Neuronal stem cell (in vitro differentiated cells): ENCODE results near the gene CAPN9.

Experiments used
- DNase-seq: peaks from one replicate; pipeline ENCODE4 v3.0.0-alpha.2; 2013; ENCODE audit warnings: low spot score
- H2AFZ ChIP-seq: one replicate; pipeline ENCODE4 v1.6.1; 2013; ENCODE audit warnings: mild to moderate bottlenecking, low read length, inconsistent platforms
- H2AK5ac ChIP-seq: 2 replicates; pipeline ENCODE4 v1.6.1; 2013; ENCODE audit warnings: low read depth, mild to moderate bottlenecking, inconsistent platforms, low read length, moderate library complexity, mixed read lengths
- H2BK120ac ChIP-seq: 2 replicates; pipeline ENCODE4 v1.6.1; 2013; ENCODE audit warnings: low read depth, mild to moderate bottlenecking, inconsistent platforms, low read length, moderate library complexity, mixed read lengths
- H2BK12ac ChIP-seq: one replicate; pipeline ENCODE4 v1.6.1; 2013; ENCODE audit warnings: low read length, inconsistent platforms
- H2BK15ac ChIP-seq: 2 replicates; pipeline ENCODE4 v1.6.1; 2013; ENCODE audit warnings: mild to moderate bottlenecking, low read length, inconsistent platforms, mixed read lengths
- H2BK5ac ChIP-seq: one replicate; pipeline ENCODE4 v1.6.1; 2013; ENCODE audit warnings: inconsistent platforms, mild to moderate bottlenecking, low read length, moderate library complexity
- H3K14ac ChIP-seq: one replicate; pipeline ENCODE4 v1.6.1; 2013; ENCODE audit warnings: low read length, inconsistent platforms
- H3K18ac ChIP-seq: 2 replicates; pipeline ENCODE4 v1.6.1; 2013; ENCODE audit warnings: low read length, inconsistent platforms
- H3K23ac ChIP-seq: 2 replicates; pipeline ENCODE4 v1.6.1; 2013; ENCODE audit warnings: low read depth, mild to moderate bottlenecking, mixed read lengths, low read length, inconsistent platforms; ENCODE audit not compliant: poor library complexity
- H3K27ac ChIP-seq: replicated peaks from 3 replicates; pipeline ENCODE4 v1.5.1; 2013; ENCODE audit warnings: low read length, inconsistent platforms
- H3K27me3 ChIP-seq, 3 experiments: 2 replicates each; pipeline ENCODE4 v1.6.1; 2013; ENCODE audit warnings: low read length in 3 of 3, mild to moderate bottlenecking in 2 of 3, inconsistent platforms in 1 of 3, low read depth in 1 of 3, mixed read lengths in 1 of 3, moderate library complexity in 1 of 3; ENCODE audit not compliant: control insufficient read depth in 3 of 3, insufficient read depth in 3 of 3
- H3K36me3 ChIP-seq, 2 donors: replicated peaks in 1 of 2; 2 replicates each; pipeline ENCODE4 v1.6.1; 2013; ENCODE audit warnings: low read length in 2 of 2; ENCODE audit not compliant: control insufficient read depth in 2 of 2, insufficient read depth in 2 of 2
- H3K4ac ChIP-seq: 2 replicates; pipeline ENCODE4 v1.6.1; 2013; ENCODE audit warnings: inconsistent platforms, mild to moderate bottlenecking, low read length, moderate library complexity
- H3K4me1 ChIP-seq, 2 donors: 1 replicate in 1 of 2; 2 replicates in 1 of 2; pipeline ENCODE4 v1.6.1; 2013; ENCODE audit warnings: low read length in 2 of 2, low read depth in 1 of 2; ENCODE audit not compliant: control insufficient read depth in 2 of 2, insufficient read depth in 1 of 2
- H3K4me2 ChIP-seq: one replicate; pipeline ENCODE4 v1.6.1; 2013; ENCODE audit warnings: mild to moderate bottlenecking, low read length, inconsistent platforms; ENCODE audit not compliant: insufficient read depth, poor library complexity, severe bottlenecking
- H3K4me3 ChIP-seq, 2 donors: 2 replicates each; pipeline ENCODE4 v1.5.1; 2013; ENCODE audit warnings: low read length in 2 of 2, mild to moderate bottlenecking in 2 of 2, inconsistent platforms in 1 of 2, moderate library complexity in 1 of 2
- H3K79me1 ChIP-seq: one replicate; pipeline ENCODE4 v1.6.1; 2013; ENCODE audit warnings: low read depth, mild to moderate bottlenecking, inconsistent platforms, low read length, moderate library complexity
- H3K9ac ChIP-seq: one replicate; pipeline ENCODE4 v1.6.1; 2013; ENCODE audit warnings: mild to moderate bottlenecking, low read depth, low read length, inconsistent platforms; ENCODE audit not compliant: poor library complexity
- H3K9me3 ChIP-seq, 2 donors: replicated peaks in 1 of 2; 2 replicates each; pipeline versions ENCODE3 to v1.6.1; 2013; ENCODE audit warnings: low read length in 2 of 2, mild to moderate bottlenecking in 2 of 2, inconsistent platforms in 1 of 2, low read depth in 1 of 2, mixed read lengths in 1 of 2, moderate library complexity in 1 of 2; ENCODE audit not compliant: control insufficient read depth in 2 of 2, insufficient read depth in 1 of 2
- H4K8ac ChIP-seq: one replicate; pipeline ENCODE4 v1.6.1; 2013; ENCODE audit warnings: low read depth, mild to moderate bottlenecking, inconsistent platforms, low read length, moderate library complexity
- H4K91ac ChIP-seq: one replicate; pipeline ENCODE4 v1.6.1; 2013; ENCODE audit warnings: low read length, low read depth, mild to moderate bottlenecking, inconsistent platforms; ENCODE audit not compliant: poor library complexity
- WGBS, 2 donors: extraction: QIAGEN DNeasy Blood & Tissue Kit; methylation state at CpG; one replicate each; pipeline ENCODE4 v1.1.7; 2013; ENCODE audit warnings: missing lambda C conversion rate in 2 of 2, mixed read lengths in 1 of 2; ENCODE audit not compliant: insufficient read length in 2 of 2, insufficient replicate concordance in 1 of 2; ENCODE audit errors: extremely low coverage in 2 of 2; 5-methylcytosine and 5-hydroxymethylcytosine counted together

CAPN9 gene

GRCh38 chr1:230797942-230798365 lies 50.8 kb downstream of the CAPN9 start:
- Histone ChIP-seq H3K23ac (no peak overlapping the region), H3K4ac (no peak overlapping the region), H4K8ac (no peak overlapping the region), H2BK15ac (no peak overlapping the region), H3K9me3 (no peaks in the 10 kb centered on the region), H3K9ac (no peak overlapping the region), H3K14ac (no peak overlapping the region), H3K18ac (no peak overlapping the region), H2AK5ac (no peak overlapping the region), H2BK5ac (no peak overlapping the region), H3K36me3 (no peaks in the 10 kb centered on the region), H2BK120ac (no peak overlapping the region), H2AFZ (peak overlapping the region; percentile 70), H3K4me2 (no peak overlapping the region), H3K4me1 (peaks cover 0 to 4% of the 10 kb centered on the region in 2 donors), H3K4me3 (no peak overlapping the region), H3K27me3 (no peaks in the 10 kb centered on the region), H2BK12ac (no peak overlapping the region), H3K27ac (no peak overlapping the region), H4K91ac (no peak overlapping the region), H3K79me1 (no peaks in the 10 kb centered on the region)
- WGBS, 2 donors = no CpG with 5 or more reads among the region's 7 CpGs
- peak; percentile 51 for DNase-seq

- no peak overlapping the region for H3K4ac ChIP-seq
- no CpG with 5 or more reads among the region's 5 CpGs for WGBS, 2 donors
- DNase-seq = no peak
- H2BK15ac ChIP-seq = peak overlapping the region; percentile 50
- H3K4me3 ChIP-seq = peak overlapping the region in 1 of 2 donors; percentile 22
- H3K9me3 ChIP-seq = no peaks in the 10 kb centered on the region
- H3K27ac ChIP-seq = no peak overlapping the region
- H3K27me3 ChIP-seq = no peaks in the 10 kb centered on the region
- peak overlapping the region; percentile 41 for H2AFZ ChIP-seq
- no peak overlapping the region for H2AK5ac ChIP-seq
- no peak overlapping the region for H3K14ac ChIP-seq
- no peak overlapping the region for H3K23ac ChIP-seq
- H3K9ac ChIP-seq = no peak overlapping the region
- H3K4me2 ChIP-seq = no peak overlapping the region
- no peak overlapping the region for H2BK12ac ChIP-seq
- H3K4me1 ChIP-seq = peaks cover 0 to 4% of the 10 kb centered on the region in 2 donors
- no peak overlapping the region for H2BK5ac ChIP-seq
- H4K8ac ChIP-seq = no peak overlapping the region
- no peaks in the 10 kb centered on the region for H3K36me3 ChIP-seq
- no peaks in the 10 kb centered on the region for H3K79me1 ChIP-seq
- no peak overlapping the region for H2BK120ac ChIP-seq
- no peak overlapping the region for H3K18ac ChIP-seq
- H4K91ac ChIP-seq = no peak overlapping the region
Measured at GRCh38 chr1:230798491-230798890, 51.3 kb downstream of the CAPN9 start.

GRCh38 chr1:230800891-230801840 lies 54.0 kb downstream of the CAPN9 start:
- H3K9me3 ChIP-seq = no peaks in the 10 kb centered on the region
- no peak overlapping the region for H2BK15ac ChIP-seq
- H2BK12ac ChIP-seq = no peak overlapping the region
- H3K23ac ChIP-seq = no peak overlapping the region
- H4K8ac ChIP-seq = no peak overlapping the region
- no peaks in the 10 kb centered on the region for H3K27me3 ChIP-seq
- no peak overlapping the region for H3K4me2 ChIP-seq
- H3K4me1 ChIP-seq = no peaks in the 10 kb centered on the region
- no peak overlapping the region for H2BK120ac ChIP-seq
- no peaks in the 10 kb centered on the region for H3K79me1 ChIP-seq
- no peak overlapping the region for H3K4ac ChIP-seq
- H2AK5ac ChIP-seq = no peak overlapping the region
- H4K91ac ChIP-seq = peak overlapping the region; percentile 46
- H3K36me3 ChIP-seq = no peaks in the 10 kb centered on the region
- H3K4me3 ChIP-seq = no peak overlapping the region
- no peak overlapping the region for H3K27ac ChIP-seq
- peak overlapping the region; percentile 19 for H3K18ac ChIP-seq
- no peak for DNase-seq
- WGBS, 2 donors = no CpG with 5 or more reads among the region's 9 CpGs
- no peak overlapping the region for H3K9ac ChIP-seq
- no peak overlapping the region for H2AFZ ChIP-seq
- no peak overlapping the region for H2BK5ac ChIP-seq
- H3K14ac ChIP-seq = no peak overlapping the region

- no peak overlapping the region for H3K14ac ChIP-seq
- H3K4me1 ChIP-seq = no peaks in the 10 kb centered on the region
- no peak overlapping the region for H2BK12ac ChIP-seq
- H3K23ac ChIP-seq = no peak overlapping the region
- no peaks in the 10 kb centered on the region for H3K79me1 ChIP-seq
- H2AFZ ChIP-seq = no peak overlapping the region
- H2AK5ac ChIP-seq = no peak overlapping the region
- no peaks in the 10 kb centered on the region for H3K9me3 ChIP-seq
- H3K4ac ChIP-seq = no peak overlapping the region
- WGBS, 2 donors = no CpG with 5 or more reads among the region's 2 CpGs
- H2BK15ac ChIP-seq = no peak overlapping the region
- no peak overlapping the region for H3K4me2 ChIP-seq
- no peaks in the 10 kb centered on the region for H3K36me3 ChIP-seq
- no peak overlapping the region for H2BK120ac ChIP-seq
- H3K18ac ChIP-seq = no peak overlapping the region
- H4K91ac ChIP-seq = no peak overlapping the region
- H2BK5ac ChIP-seq = no peak overlapping the region
- H4K8ac ChIP-seq = no peak overlapping the region
- H3K27me3 ChIP-seq = no peaks in the 10 kb centered on the region
- no peak overlapping the region for H3K27ac ChIP-seq
- H3K4me3 ChIP-seq = no peak overlapping the region
- DNase-seq = no peak
- H3K9ac ChIP-seq = no peak overlapping the region
Measured at GRCh38 chr1:230804396-230804795, 57.2 kb downstream of the CAPN9 start.
